Erythroblast (primary cell): ENCODE data around the gene GLIS1.

Experiments
- GATA1 ChIP-seq: IDR thresholded peaks from 2 replicates; pipeline ENCODE4 v1.6.1; 2011; ENCODE audit warnings: low read depth, mild to moderate bottlenecking, control low read depth, low read length, moderate library complexity
- POLR2A ChIP-seq: IDR thresholded peaks from 2 replicates; pipeline ENCODE4 v1.6.1; 2011; ENCODE audit warnings: mild to moderate bottlenecking, low read length

DNA sequence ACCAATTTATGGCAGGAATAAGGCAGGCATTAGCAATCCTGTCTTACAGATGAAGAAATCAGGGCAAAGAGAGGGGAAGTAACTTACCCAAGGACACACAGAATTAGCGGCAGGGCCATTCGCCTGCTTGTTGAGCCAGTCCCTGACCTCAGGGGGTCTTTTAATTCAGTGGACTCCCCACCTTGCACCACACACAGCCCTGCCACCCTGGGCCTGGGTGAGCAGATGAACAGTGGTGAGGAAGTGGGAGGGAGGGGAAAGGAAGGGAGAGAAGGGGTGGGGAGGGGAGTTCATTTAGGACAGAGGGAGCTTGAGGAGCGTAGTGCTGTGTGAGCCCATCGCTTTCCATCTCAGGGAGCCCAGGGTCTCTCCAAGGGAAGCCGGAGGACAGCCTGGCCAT lies 34.7 kb downstream of the GLIS1 start:
- no peak for TF ChIP-seq POLR2A
- TF ChIP-seq GATA1 = no peak
